ENCODE results near the gene MYOCOS.
"Not testable (repeated sequence)": the region's sequence is repeated elsewhere in the genome, so short reads cannot be mapped to it uniquely, and the experiment has no call there.

MYOCOS gene, protein sequence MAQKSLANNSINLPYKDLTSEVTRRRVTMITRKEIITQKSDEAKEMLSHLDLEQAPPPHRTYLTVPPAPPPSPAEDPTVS

DNA sequence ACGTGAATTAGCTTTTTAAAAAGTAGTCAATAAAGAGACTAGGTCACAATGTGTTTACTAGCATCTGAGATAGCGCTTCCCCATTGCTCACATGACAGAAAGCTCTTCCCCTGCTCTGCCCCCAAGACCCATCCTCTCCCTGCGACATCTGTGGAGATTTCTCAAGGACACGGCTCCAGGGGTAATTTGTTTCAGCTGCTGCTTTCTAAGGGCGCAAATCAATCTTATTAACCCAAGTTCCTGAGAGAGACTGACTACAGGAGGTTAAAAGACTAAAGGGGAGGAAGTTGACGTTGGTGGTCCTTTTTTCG is at the start of gene MYOCOS:
MYOCOS (plus strand) TSS at position 92 of the 311 bp plus-strand sequence. CDS start 1,641 bp downstream, outside the sequence.
- no peak for DNase-seq

DNA sequence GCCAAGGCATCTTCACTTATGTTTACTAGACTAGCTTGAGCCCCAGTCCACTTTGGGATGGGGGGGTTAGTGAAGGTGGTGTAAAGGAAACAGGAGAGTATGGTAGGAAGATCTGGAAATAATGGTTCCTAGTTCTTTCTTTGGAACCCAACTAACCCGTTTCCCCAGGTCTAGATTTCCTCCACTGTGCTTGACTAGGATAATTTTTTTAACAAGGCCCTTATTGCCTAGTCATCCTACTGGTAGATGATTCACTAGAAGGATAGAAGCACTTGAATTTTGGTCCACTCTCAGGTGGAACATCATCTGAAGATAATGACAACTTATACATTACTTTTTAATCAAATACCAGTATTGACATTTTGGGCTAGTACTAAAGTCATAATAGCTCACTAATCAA is 45.9 kb upstream of the MYOCOS start:
- DNase-seq, result no peak

GRCh38 chr1:171581226-171581625 is 40.8 kb upstream of the MYOCOS start:
- DNase-seq, result no peak

DNA sequence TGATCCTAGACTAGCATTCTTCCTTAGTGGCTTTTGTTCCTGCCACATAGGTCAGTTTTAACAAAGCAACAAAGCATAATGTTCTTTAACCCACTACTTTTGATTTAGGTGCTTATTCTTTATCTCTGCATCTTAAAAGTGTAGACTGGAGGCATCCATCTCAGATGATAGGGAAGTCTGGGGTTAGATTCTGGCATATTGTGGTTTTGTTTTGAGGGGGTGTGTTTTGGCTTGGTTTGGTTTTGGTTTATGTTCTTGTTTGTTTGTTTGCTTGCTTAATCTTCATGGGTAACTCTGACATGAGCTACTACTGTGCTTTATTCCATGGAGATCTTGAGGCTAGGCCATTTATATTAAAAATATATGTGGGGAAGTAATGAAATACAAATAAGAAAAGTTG is 40.3 kb upstream of the MYOCOS start:
- DNase-seq, result no peak

DNA sequence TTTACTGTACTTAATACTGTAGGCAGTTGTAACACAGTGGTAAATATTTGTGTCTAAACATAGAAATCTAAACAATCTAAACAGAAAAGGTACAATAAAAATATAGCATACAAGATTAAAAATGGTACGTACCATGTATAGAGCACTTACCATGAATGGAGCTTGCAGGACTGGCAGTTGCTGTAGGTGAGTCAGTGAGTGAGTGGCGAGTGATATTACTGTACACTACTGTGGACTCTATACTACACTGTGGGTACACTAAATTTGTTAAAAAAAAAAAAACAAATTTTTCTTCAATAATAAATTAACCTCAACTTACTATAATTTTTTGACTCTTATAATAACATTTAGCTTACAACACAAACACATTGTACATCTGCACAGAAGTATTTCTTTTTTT is 39.5 kb upstream of the MYOCOS start:
- DNase-seq, result no peak

DNA sequence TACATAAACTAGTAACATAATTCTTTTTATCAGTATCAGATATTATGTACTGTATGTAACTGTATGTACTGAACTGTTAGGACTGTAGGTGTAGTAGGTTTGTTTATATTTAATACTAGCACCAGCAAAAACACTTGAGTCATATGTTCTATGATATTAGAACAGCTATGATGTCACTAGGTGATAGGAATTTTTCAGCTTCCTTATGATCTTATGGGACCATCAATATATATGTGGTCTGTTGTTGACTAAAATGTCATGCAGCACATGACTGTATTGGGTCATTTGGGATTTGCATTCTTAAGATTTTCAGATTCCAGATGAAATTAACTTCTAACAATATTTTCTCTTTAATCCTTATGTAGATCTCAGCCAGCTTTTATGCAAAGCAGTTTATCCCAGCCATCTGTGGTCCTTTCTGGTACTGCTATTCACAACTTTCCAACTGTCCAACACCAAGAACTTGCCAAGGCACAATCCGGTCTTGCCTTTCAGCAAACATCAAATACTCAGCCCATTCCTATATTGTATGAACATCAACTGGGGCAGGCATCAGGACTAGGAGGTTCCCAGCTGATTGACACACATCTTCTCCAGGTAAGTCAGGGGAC is 38.3 kb upstream of the MYOCOS start:
- no peak for DNase-seq

DNA sequence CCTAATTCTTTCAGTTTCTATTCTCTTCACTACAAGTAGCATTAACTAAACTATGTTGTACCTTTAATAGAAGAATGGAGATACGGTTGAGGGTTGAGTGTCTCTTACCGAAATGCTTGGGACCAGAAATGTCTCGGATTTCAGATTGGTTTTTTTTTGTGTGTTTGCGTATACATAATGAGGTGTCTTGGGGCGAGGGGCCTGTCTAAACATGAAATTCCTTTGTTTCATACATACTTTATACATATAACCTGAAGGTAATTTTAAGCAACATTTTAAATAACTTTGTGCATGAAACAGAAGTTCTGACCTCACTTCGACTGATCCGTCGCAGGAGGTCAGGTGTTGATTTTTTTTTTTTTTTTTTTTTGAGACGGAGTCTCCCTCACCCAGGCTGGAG is 36.3 kb upstream of the MYOCOS start:
- DNase-seq, result no peak

GRCh38 chr1:171588230-171588629 is 33.8 kb upstream of the MYOCOS start:
- DNase-seq, result no peak

DNA sequence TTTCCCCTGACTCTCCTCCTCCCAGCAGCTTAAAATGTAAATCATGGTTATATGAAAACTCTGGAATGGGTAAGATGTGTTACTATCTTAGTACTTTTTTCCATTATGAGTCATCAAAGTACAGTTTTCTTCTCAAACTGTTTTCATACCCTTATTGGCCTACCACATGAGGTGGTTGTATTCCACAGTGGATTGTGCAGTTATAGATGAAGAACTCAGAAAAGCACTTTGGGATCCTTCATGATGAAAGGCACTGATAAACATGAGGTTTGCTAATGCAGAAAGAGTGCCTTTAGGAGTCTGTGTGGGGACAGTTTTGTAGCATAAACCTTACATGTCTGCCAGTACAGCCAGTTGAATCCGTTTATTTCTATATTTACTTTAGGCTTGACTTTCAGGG is 32.0 kb upstream of the MYOCOS start:
- no peak for DNase-seq

DNA sequence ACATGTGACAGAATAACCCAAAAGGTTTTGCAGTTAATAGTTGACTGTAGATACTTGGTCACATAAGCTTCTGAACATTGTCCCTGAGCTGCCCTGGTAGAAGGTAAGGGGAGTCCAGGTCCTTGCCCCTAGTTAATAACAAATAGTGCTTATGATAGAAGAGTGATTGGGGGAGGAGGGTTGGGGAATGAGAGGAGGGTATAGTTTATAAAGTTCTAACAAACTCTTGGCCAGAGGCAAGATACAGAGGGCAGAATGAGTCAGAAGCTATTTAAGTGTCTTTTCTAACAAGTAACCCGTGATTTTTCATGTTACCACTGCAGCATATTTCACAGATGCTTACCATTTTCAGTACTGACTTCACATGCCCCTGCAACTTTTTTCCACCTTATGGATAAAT is 26.7 kb upstream of the MYOCOS start:
- no peak for DNase-seq

DNA sequence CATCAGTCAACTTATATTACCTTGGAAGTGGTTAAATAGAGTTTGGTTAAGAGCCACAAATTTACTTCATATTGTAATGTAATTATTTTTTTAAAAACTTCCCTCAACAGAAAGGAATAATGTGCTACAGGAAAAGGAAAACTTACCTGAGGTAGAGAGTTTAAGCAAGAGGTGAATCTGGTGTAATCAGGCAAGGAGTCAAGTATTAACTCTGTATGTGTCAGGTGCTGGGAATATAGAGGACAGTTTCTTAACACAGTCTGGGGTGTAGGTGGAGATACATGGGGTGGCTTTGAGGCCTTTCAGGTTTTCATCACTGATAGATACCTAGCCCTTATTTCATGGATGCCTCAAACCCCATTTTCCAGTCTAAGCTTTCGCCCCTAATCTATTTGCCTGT is 25.9 kb upstream of the MYOCOS start:
- no peak for DNase-seq

- DNase-seq, result no peak
Measured at GRCh38 chr1:171596705-171597104, 25.3 kb upstream of the MYOCOS start.

- no peak for DNase-seq
Measured at GRCh38 chr1:171597203-171597602, 24.8 kb upstream of the MYOCOS start.

- DNase-seq, result not testable (repeated sequence)
Measured at GRCh38 chr1:171600310-171600709, 21.7 kb upstream of the MYOCOS start.

DNA sequence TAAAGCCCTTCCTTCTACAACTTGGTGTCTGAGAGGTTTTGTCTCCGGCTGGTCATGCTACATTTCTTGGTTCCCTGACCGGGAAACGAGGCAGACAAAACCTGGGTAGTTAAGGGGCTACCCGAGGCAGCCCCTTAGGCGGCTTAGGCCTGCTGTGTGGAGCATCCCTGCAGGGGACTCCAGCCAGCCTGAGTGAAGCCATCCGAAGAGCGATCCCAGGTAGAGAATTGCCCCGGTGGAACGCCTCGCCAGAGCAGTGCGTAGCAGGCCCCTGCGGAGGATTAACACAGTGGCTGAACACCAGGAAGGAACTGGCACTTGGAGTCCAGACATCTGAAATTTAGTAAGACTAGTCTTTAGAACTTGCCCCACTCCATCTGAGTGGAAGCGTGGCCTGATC is 21.2 kb upstream of the MYOCOS start:
- DNase-seq, result no peak

- DNase-seq, result not testable (repeated sequence)
Measured at GRCh38 chr1:171603042-171603441, 19.0 kb upstream of the MYOCOS start.

DNA sequence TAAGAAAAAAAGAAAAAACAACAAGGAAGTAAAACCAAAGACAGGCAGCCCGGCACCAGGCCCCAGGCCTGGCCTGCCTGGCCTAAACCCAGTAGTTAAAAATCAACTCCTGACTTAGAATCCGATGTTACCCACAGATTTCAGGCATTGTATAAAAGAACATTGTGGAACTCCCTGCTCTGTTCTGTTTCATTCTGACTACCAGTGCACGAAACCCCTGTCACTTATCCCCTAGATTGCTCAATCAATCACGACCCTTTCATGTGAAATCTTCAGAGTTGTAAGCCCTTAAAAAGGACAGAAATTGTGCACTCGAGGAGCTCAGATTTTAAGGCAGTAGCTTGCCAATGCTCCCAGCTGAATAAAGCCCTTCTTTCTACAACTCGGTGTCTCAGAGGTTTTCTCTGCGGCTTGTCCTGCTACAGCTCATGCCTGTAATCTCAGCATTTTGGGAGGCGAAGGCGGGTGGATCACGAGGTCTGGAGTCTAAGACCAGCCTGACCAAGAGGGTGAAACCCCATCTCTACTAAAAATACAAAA is 15.6 kb upstream of the MYOCOS start:
- DNase-seq, result no peak

DNA sequence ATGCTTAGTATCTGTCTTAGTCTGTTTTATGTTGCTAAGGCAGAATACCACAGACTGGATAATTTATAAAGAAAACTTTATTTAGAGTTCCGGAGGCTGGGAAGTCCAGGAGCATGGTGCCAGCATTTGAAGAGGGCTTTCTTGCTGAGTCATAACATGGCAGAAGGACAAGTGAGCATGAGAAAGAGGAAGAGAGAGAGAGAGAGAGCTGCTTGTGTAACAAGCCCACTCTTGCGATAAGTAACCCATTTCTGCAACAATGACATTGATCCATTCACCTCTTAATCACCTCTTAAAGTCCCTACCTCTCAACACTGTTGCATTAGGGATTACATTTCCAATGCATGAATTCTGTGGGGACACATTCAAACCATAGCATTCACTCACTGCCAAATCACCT is 11.7 kb upstream of the MYOCOS start:
- DNase-seq, result peak; percentile 60

DNA sequence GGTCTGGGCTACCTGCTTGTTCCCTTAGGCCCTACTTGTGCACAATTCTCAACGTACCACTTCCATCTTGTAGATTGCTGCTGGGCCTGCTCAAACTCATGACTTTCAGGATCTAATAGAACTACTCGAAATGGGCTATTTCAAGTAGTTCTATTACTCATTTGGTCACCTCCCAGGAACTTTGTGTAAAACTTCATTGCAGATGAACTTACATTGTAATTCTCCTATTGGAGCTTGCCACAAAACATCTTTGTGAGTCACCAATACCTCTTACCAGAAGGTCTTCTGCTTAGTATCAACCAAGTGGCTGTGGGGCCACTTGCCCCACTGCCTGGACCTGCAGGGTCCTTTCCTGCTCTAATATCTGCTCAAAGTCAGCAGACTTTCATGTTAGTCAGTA is 10.7 kb upstream of the MYOCOS start:
- DNase-seq, result no peak

DNA sequence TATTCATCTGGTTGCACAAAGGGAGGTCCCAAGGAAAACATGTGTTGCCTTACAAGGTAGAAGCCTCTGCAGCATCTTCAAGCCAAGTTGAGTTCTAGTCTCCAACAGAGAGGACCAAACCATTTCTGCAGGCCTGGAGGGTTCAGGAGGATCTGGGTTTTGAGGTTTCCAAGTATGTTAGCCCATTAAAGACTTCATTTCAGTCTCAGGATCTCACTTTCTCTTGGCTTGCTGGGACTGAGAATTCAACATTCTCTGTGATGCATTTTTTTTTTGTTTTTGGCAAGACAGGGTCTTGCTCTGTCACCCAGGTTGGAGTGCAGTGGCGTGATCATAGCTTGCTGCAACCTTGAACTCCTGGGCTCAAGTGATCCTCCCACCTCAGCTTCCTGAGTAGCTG is 8.8 kb upstream of the MYOCOS start:
- DNase-seq, result no peak

- not testable (repeated sequence) for DNase-seq
Measured at GRCh38 chr1:171615122-171615906, 6.7 kb upstream of the MYOCOS start.

DNA sequence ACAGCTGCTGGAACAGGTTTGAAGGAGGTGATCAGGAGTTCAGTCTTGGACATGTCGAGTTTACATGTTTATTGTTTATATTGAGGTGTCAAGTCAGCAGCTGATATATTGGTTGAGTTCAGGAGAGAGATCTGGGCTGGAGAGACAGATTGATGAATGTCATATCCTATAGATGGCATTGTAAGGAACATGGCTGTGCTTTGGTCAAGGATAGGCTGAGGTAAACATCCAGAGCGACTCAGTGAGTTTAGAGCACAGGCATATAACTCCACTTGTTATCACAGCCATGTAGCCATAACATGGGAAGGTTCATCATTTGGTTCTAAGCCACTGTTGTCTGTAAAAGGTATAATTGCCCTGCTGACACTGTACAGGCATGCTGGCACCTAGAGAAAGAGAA is 5.5 kb upstream of the MYOCOS start:
- no peak for DNase-seq

DNA sequence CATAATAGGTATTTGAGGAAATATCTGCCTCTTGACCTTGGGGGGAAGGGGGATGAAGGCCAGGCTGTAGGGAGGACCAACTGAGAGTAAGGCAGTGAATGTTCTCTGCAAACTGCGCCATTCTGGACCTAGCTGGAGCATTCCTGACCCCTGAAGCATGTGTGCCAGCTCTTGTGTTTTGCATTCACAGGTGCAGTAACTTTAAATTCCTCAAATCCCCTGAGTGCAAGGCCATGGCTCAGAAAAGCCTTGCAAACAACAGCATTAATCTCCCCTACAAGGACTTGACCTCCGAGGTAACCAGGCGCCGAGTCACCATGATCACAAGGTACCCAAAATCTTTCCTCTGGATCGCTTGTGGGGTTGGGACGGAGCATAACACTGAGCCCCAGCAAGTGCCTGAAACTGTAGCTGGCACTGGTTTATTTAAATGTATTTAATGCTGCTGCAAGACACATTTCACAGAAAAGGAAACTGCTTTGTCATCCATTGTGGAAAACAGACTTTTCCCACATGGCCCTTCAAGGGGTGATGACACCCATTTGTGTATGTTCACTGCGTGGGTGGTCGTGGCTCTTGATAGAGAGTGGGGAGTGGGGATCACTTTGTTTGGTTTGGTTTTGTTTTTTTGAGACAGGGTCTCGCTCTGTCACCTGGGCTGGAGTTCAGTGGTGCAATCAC is 1.7 kb downstream of the MYOCOS start:
- no peak for DNase-seq

DNA sequence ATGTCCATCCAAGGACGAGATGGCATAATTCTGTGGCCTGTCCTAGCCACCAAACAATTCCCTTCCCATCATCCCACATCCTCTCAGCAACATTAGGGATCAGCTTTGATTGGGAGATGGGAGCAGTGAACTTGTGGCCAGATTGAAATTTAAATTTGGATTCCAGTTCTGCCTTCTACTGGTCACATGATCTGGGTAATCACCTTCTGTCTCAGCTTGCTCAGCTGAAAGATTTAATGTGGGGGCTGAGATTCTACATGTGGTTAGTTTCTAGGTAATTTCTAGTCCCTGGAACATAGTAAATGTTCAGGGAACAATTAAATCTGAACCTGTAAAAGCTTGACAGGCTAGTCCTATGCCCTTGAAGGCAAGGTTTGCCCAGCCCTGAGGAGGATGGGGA is 3.2 kb downstream of the MYOCOS start:
- DNase-seq, result no peak

All from kidney glomerular epithelial cell (primary cell).